ENCODE results near the gene C19orf73. TPM values are rescaled to one million over a fixed set of nuclear protein-coding genes. Genes with fewer than 3 reads are reported as not detected.

Gene C19orf73
- total RNA-seq, 3 donors from 2014 or later = 1.5 to 2.9 (median 2.6) TPM

DNA sequence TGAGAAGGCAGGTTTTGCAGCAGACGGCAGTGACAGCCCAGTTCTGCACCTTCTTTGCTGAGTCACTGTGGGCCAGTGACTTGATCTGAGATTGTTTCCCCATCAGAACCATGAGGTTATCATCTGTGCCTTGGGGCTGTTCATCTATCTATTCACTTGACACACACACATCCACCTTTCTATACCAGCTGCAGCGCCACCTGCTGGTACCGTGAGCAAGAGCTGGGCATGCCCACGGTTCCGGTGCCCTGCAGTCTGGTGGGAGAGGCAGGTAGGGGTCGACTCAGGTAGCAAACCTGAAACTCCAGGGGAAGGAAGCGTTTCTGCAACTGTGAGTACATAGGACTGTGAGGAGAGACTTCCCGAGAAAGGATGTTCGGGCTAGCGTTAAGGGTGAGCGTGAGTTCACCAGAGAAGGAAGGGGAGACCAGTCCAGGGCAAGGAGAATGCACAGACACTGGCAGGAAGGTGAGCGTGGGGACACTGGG lies 12.3 kb downstream of the C19orf73 start:
- no peak overlapping the region for H3K4me3 Mint-ChIP-seq

DNA sequence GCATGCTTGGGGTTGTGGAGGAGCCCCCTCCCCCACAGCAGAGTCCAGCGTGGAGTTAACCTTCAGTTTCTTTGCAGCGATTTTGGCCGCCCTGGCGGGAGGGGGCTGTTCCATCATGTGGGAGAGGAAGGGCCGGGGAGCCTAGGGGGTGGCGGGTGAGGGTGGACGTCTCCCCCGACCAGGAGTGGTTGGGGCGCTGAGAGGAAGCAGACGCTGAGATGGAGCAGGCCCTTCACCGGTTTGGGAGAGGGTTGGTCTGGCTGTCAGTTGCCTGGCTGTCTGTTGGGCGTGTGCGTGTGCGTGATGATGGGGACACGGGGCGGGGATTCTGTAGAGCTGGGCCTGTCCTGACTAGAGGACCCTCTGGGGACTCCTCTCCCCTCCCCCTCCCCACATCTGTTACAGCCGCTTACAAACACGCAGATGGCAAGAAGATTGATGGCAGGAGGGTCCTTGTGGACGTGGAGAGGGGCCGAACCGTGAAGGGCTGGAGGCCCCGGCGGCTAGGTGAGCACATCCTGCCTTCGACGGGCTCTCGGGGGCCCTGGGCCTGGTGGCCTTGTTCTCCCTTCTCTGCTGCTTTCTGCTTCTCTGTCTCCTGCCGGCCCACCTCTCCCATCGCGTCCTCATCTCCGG lies 14.6 kb downstream of the C19orf73 start:
- H3K4me1 Mint-ChIP-seq (ENCODE audit: low read depth) = peaks cover 6% of the 10 kb centered on the region
- no peak overlapping the region for H3K4me3 Mint-ChIP-seq
- DNase-seq (no peak), ATAC-seq (no peak)
- H3K9me3 Mint-ChIP-seq = no peaks in the 10 kb centered on the region
- peaks cover 40% of the 10 kb centered on the region for H3K36me3 Mint-ChIP-seq (ENCODE audit: insufficient read depth)
- no peaks in the 10 kb centered on the region for H3K27me3 Mint-ChIP-seq (ENCODE audit: low read depth)

More for the DNA sequence above, 12.3 kb downstream of the C19orf73 start:
- ATAC-seq (peak; percentile 64 to 77), DNase-seq (peak; percentile 63)
- Mint-ChIP-seq H3K9me3 (no peaks in the 10 kb centered on the region), H3K27me3 (ENCODE audit: low read depth) (no peaks in the 10 kb centered on the region), H3K4me1 (ENCODE audit: low read depth) (peaks cover 2% of the 10 kb centered on the region), H3K36me3 (ENCODE audit: insufficient read depth) (peaks cover 35% of the 10 kb centered on the region)

DNA sequence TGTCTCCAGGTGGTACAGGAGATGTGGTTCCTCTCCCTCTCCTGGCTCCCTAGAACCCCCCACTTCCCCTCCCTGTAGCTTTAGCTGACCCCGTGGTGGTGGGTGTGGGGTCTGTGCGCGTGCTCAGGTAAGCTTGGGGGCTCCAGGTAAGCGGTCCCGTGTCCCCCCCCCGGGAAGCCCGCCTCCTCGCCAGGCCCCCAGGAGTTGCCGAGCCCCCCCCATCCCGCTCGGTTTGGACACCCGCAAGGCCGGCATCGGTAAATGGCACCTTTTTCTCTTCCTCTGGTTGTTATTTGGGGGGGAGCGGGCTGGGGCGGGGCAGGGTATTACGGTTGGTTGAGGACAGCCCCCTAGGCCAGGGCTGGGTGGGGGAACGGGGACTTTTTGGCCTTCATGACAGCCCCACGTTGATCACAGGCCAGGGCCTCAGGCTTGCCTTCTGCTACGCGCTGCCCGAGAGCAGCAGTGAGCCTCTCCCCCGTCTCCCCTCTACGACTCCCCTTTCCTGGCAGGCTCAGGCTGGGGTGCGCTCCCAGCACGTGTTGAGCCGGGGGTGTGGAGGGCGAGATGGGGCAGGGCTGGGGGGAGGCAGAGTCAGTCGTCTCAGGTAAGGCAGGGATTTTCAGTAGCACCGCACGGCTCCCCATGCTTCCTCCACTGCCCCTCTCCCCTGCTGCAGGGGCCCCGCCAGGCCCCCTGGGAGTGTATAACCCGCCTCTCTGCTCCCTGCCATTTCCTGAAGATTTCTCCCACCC lies 15.4 kb downstream of the C19orf73 start:
- DNase-seq = no peak
- Mint-ChIP-seq H3K27me3 (ENCODE audit: low read depth) (no peaks in the 10 kb centered on the region), H3K4me3 (no peak overlapping the region), H3K4me1 (ENCODE audit: low read depth) (peaks cover 6% of the 10 kb centered on the region), H3K36me3 (ENCODE audit: insufficient read depth) (peaks cover 35% of the 10 kb centered on the region), H3K9me3 (no peaks in the 10 kb centered on the region)
- ATAC-seq = no peak

DNA sequence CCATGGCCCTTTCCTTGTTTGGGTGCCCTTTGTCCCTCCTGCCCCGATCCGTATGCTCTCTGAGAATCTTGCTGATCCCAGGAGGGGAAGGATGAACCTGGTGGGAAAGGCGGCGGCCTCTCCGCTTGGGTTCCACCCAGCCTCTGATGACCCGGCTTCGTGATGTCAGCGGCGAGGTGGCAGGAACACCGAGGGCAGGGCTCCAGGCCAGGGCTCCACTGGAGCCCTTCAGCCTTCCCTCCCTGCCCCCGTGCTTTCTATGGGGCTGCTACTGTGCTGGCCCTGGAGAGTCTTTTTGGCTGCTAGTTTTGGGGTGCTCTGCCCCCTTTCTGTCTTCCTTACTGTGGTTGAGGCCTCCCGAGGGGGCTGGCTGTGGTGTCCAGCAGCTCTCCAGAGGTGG lies 16.6 kb downstream of the C19orf73 start:
- ATAC-seq = no peak
- no peaks in the 10 kb centered on the region for H3K27me3 Mint-ChIP-seq (ENCODE audit: low read depth)
- H3K4me1 Mint-ChIP-seq (ENCODE audit: low read depth) = peaks cover 8% of the 10 kb centered on the region
- peaks cover 34% of the 10 kb centered on the region for H3K36me3 Mint-ChIP-seq (ENCODE audit: insufficient read depth)
- no peak overlapping the region for H3K4me3 Mint-ChIP-seq
- no peak for DNase-seq
- H3K9me3 Mint-ChIP-seq = no peaks in the 10 kb centered on the region

DNA sequence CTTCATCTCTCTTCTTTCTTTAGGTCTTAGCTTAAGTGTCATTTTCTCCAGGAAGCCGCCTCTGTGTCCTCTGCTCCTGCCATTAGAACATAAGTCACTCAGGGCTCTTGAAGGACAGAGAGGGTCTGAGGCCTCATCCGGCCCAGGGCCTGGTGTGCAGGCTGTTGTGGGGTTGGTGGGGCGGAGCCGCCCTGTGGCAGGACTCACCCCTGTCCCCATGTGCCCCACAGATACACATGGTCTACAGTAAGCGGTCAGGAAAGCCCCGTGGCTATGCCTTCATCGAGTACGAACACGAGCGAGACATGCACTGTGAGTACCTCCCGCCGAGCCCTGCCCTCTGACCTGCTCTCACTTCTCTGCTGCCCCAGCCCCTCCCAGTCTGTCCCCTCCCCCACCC lies 17.8 kb downstream of the C19orf73 start:
- H3K4me3 Mint-ChIP-seq = no peak overlapping the region
- H3K9me3 Mint-ChIP-seq = no peaks in the 10 kb centered on the region
- H3K36me3 Mint-ChIP-seq (ENCODE audit: insufficient read depth) = peaks cover 23% of the 10 kb centered on the region
- no peak for DNase-seq
- no peaks in the 10 kb centered on the region for H3K27me3 Mint-ChIP-seq (ENCODE audit: low read depth)
- peaks cover 6% of the 10 kb centered on the region for H3K4me1 Mint-ChIP-seq (ENCODE audit: low read depth)
- no peak for ATAC-seq

DNA sequence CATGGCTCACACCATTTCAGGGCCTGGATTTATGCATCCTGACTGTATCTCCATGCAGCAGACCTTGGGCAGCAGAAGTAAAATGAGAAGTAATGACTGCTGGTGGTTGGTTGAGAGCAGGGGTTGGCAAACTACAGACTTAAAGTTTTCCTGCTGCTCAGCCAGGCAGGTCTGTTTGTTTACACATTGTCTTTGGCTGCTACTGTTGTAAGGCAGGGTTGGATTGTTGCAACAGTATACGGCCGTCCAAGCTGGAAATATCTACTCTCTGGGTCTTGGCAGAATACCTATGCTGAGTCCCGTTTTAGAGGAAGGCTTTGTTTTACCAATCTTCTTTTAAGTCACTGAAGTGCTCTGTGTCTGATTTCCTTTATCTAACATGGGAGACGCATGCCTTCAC lies 20.1 kb downstream of the C19orf73 start:
- no peak for ATAC-seq
- peaks cover 21% of the 10 kb centered on the region for H3K36me3 Mint-ChIP-seq (ENCODE audit: insufficient read depth)
- H3K9me3 Mint-ChIP-seq = no peaks in the 10 kb centered on the region
- H3K4me3 Mint-ChIP-seq = no peak overlapping the region
- peaks cover 9% of the 10 kb centered on the region for H3K4me1 Mint-ChIP-seq (ENCODE audit: low read depth)
- no peak for DNase-seq
- no peaks in the 10 kb centered on the region for H3K27me3 Mint-ChIP-seq (ENCODE audit: low read depth)

DNA sequence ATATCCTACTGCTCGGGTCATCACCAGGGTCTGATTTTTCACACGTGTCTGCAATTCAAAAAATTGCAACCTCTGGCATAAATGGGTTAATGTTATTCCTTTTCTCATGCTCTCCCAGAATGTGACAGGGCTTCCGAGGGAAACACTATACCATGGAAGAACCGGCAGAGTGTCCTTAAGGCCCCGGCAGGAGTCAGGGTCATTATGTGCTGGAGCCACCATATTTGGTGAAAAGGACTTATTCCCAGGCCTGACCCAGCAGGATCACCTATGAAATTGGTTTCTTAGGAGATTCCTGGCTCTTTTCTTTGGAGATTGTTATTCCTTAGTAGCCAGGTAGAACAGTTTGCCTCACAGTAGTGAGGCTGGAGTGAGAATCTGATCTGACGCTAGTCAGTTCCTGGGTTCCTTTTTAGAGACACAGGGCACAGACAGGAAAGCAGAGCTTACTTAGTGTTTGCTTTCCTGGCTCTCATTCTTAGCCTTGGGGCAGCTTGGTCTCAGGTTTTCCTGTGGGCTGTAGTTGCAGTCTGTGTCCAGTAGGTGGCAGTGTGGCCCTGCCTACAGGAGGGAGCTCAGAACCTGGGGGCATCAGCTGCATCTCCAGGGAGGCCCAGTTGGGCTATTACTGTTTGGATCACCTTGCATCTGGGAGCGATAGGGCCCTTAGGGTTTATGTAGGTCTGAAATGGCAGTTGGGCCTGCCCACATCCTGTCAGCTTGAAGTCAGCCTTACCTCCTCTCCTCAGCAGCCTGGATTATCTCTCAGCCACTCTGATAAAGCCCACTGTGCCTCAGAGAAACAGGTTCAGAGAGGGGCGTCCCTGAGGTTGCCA lies 21.3 kb downstream of the C19orf73 start:
- Mint-ChIP-seq H3K4me1 (ENCODE audit: low read depth) (peaks cover 9% of the 10 kb centered on the region), H3K27me3 (ENCODE audit: low read depth) (no peaks in the 10 kb centered on the region), H3K4me3 (no peak overlapping the region), H3K36me3 (ENCODE audit: insufficient read depth) (peaks cover 24% of the 10 kb centered on the region), H3K9me3 (no peaks in the 10 kb centered on the region)
- ATAC-seq (peak; percentile 80 to 86), DNase-seq (peak; percentile 68)

DNA sequence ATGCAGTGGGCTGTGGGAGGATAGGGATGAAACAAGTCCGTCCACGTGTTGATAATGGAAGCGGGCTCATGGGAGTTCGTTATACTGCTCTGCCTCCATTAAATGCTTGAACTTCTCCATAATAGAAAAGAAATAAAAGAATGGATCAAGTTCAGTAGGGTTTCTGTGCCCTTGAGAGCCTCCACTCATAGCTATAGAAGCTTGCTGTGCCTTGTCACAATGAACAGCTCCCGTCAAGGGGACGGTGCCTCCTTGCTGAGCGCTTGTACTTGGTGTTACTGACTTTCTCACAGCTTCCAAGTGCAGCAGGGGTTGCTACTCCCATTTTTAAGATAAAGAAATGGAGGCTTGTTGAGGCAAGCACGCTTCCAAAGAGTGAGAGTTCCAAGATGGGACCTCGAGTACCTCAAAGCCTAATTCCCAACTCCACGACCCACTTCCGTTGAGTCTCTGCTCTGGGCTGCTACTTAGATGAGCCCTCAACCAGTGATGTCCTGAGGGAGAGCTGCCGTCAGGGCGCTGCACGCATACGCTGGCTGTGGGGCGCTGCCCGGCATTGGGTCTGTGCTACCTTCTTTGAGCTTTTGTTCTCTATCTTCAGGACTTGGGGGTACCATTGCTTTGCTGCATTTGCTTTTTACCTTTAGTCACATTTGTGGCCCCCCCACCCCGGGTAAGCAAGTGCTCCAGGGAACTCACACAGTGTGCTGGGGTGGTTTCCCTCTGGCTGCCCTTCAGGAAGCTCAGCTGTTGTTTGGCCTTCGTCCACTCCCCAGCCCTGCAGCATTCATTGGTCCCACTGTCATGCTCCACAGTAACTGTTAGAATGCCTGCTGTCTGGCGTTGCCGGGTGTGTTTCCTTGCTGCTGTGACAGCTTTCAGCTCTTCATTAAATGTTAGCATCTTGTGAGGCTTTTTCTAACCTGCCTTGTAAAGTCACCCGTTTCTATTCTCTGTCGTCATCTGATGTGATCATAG lies 24.1 kb downstream of the C19orf73 start:
- DNase-seq = no peak
- H3K4me3 Mint-ChIP-seq = no peak overlapping the region
- peaks cover 17% of the 10 kb centered on the region for H3K4me1 Mint-ChIP-seq (ENCODE audit: low read depth)
- no peaks in the 10 kb centered on the region for H3K27me3 Mint-ChIP-seq (ENCODE audit: low read depth)
- peaks cover 30% of the 10 kb centered on the region for H3K36me3 Mint-ChIP-seq (ENCODE audit: insufficient read depth)
- H3K9me3 Mint-ChIP-seq = no peaks in the 10 kb centered on the region
- ATAC-seq = no peak

DNA sequence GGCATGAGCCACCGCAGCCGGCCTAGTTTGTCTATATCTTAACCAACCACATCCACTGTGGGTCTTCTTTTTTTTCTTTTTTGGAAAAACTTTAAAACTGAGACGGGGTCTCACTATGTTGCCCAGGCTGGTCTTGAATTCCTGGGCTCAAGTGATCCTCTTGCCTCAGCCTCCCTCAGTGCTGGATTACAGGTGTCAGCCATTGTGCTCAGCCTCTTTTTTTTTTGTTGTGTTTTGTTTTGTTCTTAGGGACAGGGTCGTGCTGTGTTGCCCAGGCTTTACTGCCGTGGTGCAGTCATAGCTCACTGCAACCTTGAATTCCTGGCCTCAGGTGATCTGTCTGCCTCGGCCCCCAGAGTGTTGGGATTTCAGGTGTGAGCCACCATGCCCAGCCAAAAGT lies 26.3 kb downstream of the C19orf73 start:
- H3K4me1 Mint-ChIP-seq (ENCODE audit: low read depth) = peaks cover 23% of the 10 kb centered on the region
- no peaks in the 10 kb centered on the region for H3K27me3 Mint-ChIP-seq (ENCODE audit: low read depth)
- no peak overlapping the region for H3K4me3 Mint-ChIP-seq
- H3K9me3 Mint-ChIP-seq = no peaks in the 10 kb centered on the region
- ATAC-seq = no peak
- no peak for DNase-seq
- H3K36me3 Mint-ChIP-seq (ENCODE audit: insufficient read depth) = peaks cover 30% of the 10 kb centered on the region

DNA sequence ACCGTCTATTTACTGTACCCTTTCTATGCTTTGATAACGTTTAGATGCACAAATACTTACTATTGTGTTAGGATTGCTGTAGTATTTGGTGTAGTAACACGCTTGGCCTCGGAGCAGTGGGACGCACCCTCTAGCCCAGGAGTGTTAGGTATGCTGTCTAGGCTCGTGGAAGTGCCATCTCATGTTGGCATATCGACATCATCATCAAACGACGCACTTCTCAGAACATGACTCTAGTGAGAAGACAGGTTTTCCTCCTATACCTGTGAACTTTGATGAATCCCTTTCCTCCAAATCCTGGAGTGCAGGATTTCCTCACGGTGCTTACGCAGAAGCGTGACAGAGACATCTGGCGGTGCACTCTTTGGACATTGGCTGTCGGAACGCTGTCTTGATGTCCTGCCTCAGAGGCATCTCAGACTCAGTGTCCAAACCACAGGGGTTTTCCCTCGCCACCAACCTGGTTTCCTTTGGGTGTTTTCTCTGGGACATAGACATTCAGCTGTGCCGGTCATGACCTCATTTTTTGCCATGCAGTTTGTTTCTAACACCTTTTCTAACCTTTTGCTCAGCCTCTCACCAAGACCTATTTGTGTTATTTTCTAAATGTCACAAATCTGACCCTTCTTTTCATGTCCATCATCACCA lies 27.4 kb downstream of the C19orf73 start:
- Mint-ChIP-seq H3K4me3 (no peak overlapping the region), H3K9me3 (no peaks in the 10 kb centered on the region), H3K36me3 (ENCODE audit: insufficient read depth) (peaks cover 38% of the 10 kb centered on the region), H3K4me1 (ENCODE audit: low read depth) (peaks cover 31% of the 10 kb centered on the region), H3K27me3 (ENCODE audit: low read depth) (no peaks in the 10 kb centered on the region)
- no peak for DNase-seq
- ATAC-seq = no peak

DNA sequence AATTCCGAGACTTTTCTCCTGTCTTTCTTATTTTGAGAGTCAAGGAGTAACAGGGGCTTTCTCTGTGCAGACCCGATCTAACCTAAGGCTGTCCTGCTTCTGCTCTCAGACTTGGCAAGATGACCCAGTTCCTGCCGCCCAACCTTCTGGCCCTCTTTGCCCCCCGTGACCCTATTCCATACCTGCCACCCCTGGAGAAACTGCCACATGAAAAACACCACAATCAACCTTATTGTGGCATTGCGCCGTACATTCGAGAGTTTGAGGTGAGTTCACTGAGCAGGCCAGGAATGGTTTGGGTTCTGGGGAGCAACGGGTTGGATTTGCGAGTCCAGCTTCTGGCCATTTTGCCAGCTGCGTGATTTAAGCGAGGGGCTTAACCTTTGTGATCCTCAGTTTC lies 32.6 kb downstream of the C19orf73 start:
- peaks cover 25% of the 10 kb centered on the region for H3K36me3 Mint-ChIP-seq (ENCODE audit: insufficient read depth)
- peak overlapping the region; percentile 99 for H3K4me3 Mint-ChIP-seq
- H3K4me1 Mint-ChIP-seq (ENCODE audit: low read depth) = peaks cover 33% of the 10 kb centered on the region
- no peak for DNase-seq
- no peaks in the 10 kb centered on the region for H3K9me3 Mint-ChIP-seq
- ATAC-seq = no peak
- H3K27me3 Mint-ChIP-seq (ENCODE audit: low read depth) = peaks cover 2% of the 10 kb centered on the region

DNA sequence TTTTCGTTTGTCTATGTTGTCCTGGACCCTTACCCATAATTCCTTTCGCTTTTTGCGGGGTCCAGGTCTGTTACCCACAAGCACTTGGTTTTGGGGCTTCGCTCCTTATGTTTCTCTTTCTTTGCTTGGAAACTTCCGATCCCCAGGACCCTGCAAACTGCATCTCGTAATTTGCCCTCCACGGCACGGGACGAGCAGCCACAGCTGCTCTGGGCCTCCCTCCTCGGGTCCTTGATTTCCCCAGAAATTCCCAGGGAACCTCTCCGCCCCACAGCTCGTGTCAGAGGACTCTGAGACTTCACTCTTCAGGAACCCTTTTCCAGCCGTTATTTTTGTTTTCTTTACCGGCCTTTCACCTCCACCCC lies 33.1 kb downstream of the C19orf73 start:
- H3K27me3 Mint-ChIP-seq (ENCODE audit: low read depth) = peaks cover 2% of the 10 kb centered on the region
- DNase-seq = no peak
- peak overlapping the region; percentile 99 for H3K4me3 Mint-ChIP-seq
- no peaks in the 10 kb centered on the region for H3K9me3 Mint-ChIP-seq
- ATAC-seq = no peak
- peaks cover 24% of the 10 kb centered on the region for H3K36me3 Mint-ChIP-seq (ENCODE audit: insufficient read depth)
- peaks cover 32% of the 10 kb centered on the region for H3K4me1 Mint-ChIP-seq (ENCODE audit: low read depth)
